DMS 273 (cell line): ENCODE data around the gene KIF5A.

ENCODE experiments used
- DNase-seq: peaks from one replicate; lab custom pipeline; 2025; ENCODE audit not compliant: unreplicated experiment; lab: John Stamatoyannopoulos, UW

KIF5A gene

DNA sequence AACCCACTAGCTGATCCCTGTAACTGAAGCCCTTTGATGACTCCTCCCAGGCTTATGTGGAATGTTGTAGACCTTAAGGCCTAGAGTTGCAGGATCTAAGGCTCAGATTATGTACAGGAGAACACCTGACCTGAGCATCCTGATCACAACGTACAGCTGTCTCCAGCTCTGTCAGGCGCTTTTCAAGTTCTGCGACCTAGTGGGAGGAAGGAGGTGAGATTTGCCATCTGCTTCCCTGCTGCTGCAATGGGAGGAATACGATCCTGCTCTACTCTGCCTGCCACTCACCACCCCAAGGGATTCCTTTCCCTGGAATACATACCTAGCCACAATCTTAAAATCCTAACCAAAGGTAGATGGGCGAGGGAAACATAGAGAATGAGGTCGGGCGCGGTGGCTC lies 16.7 kb upstream of the KIF5A start:
- peak; percentile 29 for DNase-seq

DNA sequence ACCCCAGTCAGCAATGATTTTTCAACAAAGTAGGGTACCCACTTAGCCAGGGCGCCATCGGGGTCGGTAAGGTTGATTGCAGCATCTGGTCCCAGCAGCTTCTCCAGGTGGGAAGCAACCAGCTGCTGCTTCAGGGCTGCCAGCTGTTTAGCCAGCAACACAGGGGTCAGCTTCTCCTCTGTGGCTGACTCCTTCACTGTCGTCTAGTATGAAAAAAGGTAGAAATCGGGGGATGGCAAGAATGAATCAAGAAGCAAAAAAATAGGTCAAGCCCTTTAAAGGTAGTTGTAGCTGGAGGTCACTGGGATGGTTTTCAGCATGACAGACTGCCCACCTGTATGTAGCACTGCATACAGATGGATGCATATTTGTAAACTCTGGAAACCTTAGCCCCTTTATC lies 15.6 kb upstream of the KIF5A start:
- no peak for DNase-seq

- no peak for DNase-seq
These were observed 14.8 kb upstream of the KIF5A start for GRCh38 chr12:57534991-57535543.

DNA sequence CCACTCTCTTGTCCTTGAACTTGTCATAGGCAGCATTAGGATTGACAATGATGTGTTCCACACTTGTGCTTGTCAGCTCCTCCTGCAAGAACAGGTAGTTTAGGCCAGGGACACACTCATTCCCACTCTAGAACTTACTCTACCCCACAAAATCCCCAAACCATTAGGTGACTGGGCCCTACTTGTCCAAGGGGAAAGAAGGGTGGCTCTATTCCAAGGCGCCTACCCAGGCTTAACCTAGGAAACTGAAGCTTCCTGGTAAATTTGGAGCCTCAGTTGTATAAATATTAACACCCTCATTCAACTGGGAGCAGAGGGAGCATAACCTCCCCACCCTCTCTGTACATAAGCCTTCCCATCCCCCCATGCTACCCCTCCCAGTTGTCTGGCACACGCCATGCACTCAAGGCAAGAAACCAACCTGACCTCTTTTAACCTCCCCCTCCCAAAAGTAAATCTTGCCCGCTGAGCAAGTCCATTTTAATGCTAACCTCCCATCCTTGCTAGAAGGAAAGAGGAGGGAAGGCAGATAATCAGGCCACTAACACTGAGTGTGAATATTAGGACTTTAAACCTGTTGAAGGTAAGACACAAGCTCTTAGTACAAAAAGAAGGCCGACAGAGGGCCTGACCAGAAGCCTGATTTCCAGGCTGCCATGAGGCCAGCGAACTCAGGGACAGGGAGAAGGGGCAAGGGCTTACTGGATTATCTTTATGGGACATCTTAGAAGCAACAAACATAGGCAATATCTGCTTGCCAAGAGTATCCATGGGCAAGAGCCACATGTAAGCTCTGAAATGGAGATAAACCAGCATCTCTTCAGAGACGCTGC lies 13.9 kb upstream of the KIF5A start:
- no peak for DNase-seq

DNA sequence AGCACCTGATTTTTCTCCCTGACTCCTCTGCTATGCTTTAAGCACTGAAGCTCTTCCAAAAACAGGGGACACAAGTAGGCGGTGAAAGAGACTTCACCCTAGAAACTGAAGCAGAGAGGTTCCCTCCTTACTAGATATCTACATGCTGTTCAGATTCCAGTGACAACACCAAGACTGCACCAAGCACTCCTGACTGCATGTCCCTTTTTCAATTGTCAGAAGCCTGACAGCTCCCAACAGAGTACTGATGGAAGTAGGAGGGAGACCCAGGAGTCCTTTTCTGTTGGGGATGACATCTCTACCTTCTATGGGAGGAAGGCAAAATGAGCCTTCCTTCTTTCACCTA lies 13.3 kb upstream of the KIF5A start:
- DNase-seq, result no peak

GRCh38 chr12:57539134-57539768 lies 10.6 kb upstream of the KIF5A start:
- DNase-seq, result no peak

GRCh38 chr12:57541001-57541400 lies 8.8 kb upstream of the KIF5A start:
- no peak for DNase-seq

GRCh38 chr12:57541717-57542116 lies 8.1 kb upstream of the KIF5A start:
- no peak for DNase-seq

DNA sequence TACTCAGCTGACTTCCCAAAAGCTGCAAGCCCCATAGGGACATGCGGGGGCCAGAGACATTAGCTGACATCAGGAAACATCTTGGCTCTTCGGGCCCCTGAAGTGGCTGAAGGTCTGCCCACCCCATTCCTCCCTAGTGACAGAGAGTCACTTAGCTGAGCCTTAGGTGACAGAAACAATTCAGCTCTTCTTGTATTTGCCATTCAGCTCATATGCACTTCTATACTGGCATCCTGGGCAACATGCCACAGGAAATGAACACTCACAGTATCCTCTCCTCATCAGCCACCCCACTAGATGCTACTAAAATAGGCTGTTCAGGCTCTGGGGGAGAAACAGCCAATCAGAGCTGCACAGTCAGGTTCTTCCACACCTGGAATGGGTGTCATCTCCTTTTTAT lies 6.3 kb upstream of the KIF5A start:
- DNase-seq, result no peak

GRCh38 chr12:57545809-57546437 lies 3.9 kb upstream of the KIF5A start:
- no peak for DNase-seq

GRCh38 chr12:57546438-57547287 lies 3.2 kb upstream of the KIF5A start, which contains the start of gene DCTN2:
Gene DCTN2 (minus strand): TSS chr12:57547192. CDS start chr12:57547063, 129 bp downstream.
- DNase-seq, result peak; percentile 97

- no peak for DNase-seq
These were observed 2.4 kb upstream of the KIF5A start for GRCh38 chr12:57547288-57548012.

GRCh38 chr12:57548013-57548315 lies 1.9 kb upstream of the KIF5A start:
- no peak for DNase-seq

- no peak for DNase-seq
These were observed 1.4 kb upstream of the KIF5A start for GRCh38 chr12:57548488-57548887.

DNA sequence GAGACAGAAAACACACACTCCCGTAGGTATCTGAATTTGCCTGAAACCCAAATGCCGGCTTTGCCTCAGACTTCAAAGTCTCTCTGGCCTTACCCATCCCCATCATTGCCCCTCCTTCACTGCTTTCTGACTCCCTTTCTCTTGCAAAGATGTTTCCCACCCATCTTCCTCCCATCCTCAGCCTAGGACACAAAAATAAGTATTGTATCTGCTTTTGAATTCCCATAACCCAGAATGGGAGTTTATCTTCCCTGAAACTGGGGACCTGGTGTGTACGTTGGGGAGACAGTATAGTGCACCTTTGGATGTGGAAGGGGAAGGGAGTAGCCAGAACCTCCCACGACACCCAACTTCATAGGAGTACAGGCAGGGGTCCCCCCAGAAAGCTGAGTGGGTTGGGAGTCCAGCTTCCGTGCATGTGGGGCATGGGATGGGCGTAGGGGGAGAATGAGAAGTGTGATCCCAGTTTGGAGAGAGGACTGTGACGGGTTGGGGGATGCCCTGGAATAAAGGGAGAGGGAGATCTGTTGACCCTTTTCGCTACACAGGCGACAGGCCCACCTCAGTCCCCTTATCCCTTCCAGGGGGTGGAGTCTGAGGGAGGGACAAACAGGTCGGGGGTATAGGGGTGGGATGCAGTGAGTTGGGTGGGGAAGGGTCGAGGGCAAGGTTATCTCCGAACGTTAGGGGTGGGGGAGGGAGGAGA lies 488 bp upstream of the KIF5A start:
- no peak for DNase-seq

- DNase-seq, result no peak
These were observed 1.1 kb downstream of the KIF5A start for GRCh38 chr12:57550641-57551549.

GRCh38 chr12:57551637-57552305 lies 1.9 kb downstream of the KIF5A start:
- no peak for DNase-seq

DNA sequence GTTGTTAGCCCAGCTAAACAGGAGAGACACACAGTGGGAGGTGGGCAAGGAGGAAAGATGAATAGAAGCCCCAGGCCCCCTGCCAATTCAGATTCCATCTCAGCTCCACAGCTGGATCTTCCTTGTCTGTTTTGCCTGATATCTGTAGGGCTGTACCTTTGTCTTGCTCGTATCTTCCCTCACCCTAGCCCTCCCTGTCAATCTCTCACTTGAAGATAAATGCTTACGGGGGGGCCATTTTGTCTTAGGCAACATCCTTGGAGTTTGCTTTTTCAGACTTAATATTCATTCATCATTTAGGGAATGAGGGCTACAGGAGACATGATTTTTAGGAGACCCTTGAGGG lies 2.4 kb downstream of the KIF5A start:
- DNase-seq, result no peak
